ENCODE measurements around the gene SLC9A9. TPM values are rescaled to one million over a fixed set of nuclear protein-coding genes. Genes with fewer than 3 reads are reported as not detected.
A peak's percentile ranks its signal among the peaks of the same experiment; 100 is the strongest.

Gene SLC9A9
- polyA plus RNA-seq, 6 donors from 2014 or later, result 16.9 to 31.5 (median 24.7) TPM

DNA sequence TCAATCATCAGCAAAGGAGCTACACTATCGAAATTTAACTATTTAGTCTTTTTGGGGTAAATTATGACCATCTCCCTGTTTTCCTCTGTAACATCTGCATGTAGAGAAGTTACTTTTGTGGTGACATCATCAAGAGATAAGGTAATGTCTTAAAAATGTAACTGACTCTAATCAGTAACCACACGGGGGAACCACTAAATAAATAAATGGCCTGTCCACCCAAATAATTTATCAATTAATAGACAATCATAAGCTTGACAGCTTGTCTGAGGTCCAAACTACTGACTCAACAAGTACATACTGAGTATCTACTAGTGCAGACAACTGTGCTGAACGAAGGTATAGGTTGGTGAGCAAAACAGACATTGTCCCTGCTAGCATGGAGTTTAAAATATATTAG is 219.3 kb downstream of the SLC9A9 start:
- DNase-seq, result no peak
- Mint-ChIP-seq H3K4me3 (no peak overlapping the region), H3K27me3 (no peaks in the 10 kb centered on the region), H3K9me3 (peaks cover 0 to 2% (median 0%) of the 10 kb centered on the region in 7 donors), H3K36me3 (peaks cover 0 to 3% of the 10 kb centered on the region in 2 donors), H3K4me1 (no peaks in the 10 kb centered on the region), H3K27ac (no peak overlapping the region)
- no peak for ATAC-seq (ENCODE audit: low read depth in 2 of 2)

DNA sequence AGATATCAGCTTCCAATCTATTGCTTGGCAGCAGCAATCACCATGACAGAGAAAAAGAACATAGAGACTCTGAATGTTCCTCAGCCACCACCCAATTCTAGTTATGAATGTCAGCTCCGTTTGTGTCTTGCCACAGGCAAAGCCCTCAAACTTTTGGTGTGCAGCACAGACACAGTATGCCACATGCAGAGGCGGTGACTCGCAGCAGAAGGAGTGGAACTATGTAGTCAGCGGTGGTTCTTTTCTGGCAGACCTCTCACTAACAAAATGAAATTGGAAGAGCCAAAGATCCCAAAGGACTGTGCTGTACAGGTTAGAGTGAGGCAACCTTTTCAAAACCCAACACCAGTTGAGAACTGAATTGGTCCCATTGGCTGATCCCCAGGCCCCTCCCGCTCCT is 220.9 kb downstream of the SLC9A9 start:
- H3K27me3 Mint-ChIP-seq, result no peaks in the 10 kb centered on the region
- no peak for ATAC-seq (ENCODE audit: low read depth in 2 of 2)
- DNase-seq, result no peak
- no peak overlapping the region for H3K4me3 Mint-ChIP-seq
- peaks cover 0 to 6% (median 1%) of the 10 kb centered on the region in 7 donors for H3K9me3 Mint-ChIP-seq
- H3K36me3 Mint-ChIP-seq, result peaks cover 0 to 9% of the 10 kb centered on the region in 2 donors
- H3K4me1 Mint-ChIP-seq, result peaks cover 0 to 8% (median 0%) of the 10 kb centered on the region in 3 donors
- peak overlapping the region in 1 of 6 donors; percentile 52 for H3K27ac Mint-ChIP-seq

DNA sequence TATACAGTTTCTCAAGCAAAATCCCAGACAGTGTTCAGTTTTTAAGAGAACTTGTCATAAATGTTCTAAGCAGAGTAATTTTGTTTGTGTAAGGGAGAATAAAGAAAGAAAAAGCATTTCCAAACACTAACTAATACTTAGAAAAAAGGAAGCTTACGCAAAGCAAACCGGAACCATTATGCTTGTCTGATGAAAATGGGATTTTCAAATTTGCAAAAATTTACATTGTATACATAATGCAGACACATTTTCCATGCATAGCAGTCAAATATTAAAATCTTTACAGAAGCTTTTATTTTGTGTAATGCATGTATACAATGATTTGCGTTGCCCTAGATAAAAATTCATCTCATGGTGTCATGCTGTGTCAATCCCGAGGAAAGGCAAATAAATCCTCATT is 229.0 kb downstream of the SLC9A9 start:
- ATAC-seq (ENCODE audit: low read depth in 2 of 2), result no peak
- no peaks in the 10 kb centered on the region for H3K27me3 Mint-ChIP-seq
- DNase-seq, result no peak
- H3K4me3 Mint-ChIP-seq, result no peak overlapping the region
- H3K9me3 Mint-ChIP-seq, result peaks cover 0 to 8% (median 0%) of the 10 kb centered on the region in 7 donors
- peaks cover 0 to 10% (median 0%) of the 10 kb centered on the region in 3 donors for H3K4me1 Mint-ChIP-seq
- H3K27ac Mint-ChIP-seq, result no peak overlapping the region
- H3K36me3 Mint-ChIP-seq, result peaks cover 13 to 42% of the 10 kb centered on the region in 2 donors

DNA sequence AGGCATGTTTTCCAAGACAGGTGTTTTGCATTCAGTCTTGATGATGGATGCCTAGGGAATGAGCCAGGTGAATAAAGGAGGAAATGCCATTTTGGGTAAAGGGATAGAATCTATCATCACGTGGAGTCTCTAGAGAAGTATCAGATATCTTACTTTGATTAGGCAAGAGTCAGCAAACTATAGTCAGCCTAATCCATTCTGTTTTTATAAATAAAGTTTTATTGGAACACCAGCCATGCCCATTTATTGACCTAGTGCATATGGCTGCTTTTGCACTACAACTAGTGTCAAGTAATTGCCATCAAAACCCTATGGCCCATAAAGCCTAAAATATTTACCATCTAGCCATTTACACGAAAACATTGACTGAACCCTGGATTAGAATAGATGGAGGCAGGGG is 231.2 kb downstream of the SLC9A9 start:
- peaks cover 0 to 5% (median 0%) of the 10 kb centered on the region in 3 donors for H3K4me1 Mint-ChIP-seq
- H3K27me3 Mint-ChIP-seq, result no peaks in the 10 kb centered on the region
- H3K4me3 Mint-ChIP-seq, result no peak overlapping the region
- H3K9me3 Mint-ChIP-seq, result peaks cover 0 to 5% (median 0%) of the 10 kb centered on the region in 7 donors
- DNase-seq, result no peak
- no peak overlapping the region for H3K27ac Mint-ChIP-seq
- ATAC-seq (ENCODE audit: low read depth in 2 of 2), result no peak
- H3K36me3 Mint-ChIP-seq, result peaks cover 22 to 33% of the 10 kb centered on the region in 2 donors

DNA sequence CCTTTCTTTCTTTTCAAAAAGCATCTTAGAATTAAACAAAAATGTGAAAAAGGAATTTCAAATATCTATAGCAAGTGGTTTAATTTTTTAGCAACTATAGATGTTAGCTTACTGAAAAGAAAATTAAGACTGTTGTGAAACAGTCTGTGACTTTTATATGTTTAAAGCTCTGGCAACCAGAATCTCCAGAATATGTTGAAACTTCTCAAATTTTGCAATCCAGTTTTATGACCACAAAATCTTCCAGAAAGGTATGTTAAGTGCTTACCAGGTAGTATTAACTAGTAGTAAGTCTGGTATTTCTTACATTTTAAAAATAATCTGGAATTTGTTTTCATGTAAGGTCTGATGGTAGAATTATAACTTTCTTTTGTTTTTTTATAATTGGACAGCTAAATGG is 235.0 kb downstream of the SLC9A9 start:
- Mint-ChIP-seq H3K4me3 (no peak overlapping the region), H3K27me3 (no peaks in the 10 kb centered on the region), H3K4me1 (peaks cover 0 to 5% (median 0%) of the 10 kb centered on the region in 3 donors), H3K9me3 (peaks cover 0 to 2% (median 0%) of the 10 kb centered on the region in 7 donors), H3K27ac (peak overlapping the region in 1 of 6 donors; percentile 9), H3K36me3 (peaks cover 14 to 16% of the 10 kb centered on the region in 2 donors)
- ATAC-seq (ENCODE audit: low read depth in 2 of 2) (no peak), DNase-seq (no peak)

DNA sequence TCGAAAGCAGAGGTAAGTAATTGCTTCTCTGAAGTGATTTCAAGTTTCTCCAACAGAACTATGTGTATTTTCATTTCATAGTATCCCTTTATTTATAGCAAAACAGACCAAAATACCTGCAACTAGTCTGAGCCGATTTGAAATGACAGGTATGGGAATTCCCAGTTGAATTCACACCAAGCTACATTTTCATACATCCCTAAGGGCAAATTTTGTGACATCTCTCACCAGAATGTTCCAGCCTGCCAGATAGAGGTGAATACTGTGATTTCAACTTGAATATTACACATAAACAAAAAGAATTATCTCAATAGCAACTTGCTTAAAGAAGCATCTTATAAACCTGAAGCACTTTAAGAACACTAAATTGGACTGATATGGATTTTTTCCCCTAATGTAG is 235.7 kb downstream of the SLC9A9 start:
- no peaks in the 10 kb centered on the region for H3K9me3 Mint-ChIP-seq
- H3K36me3 Mint-ChIP-seq, result peaks cover 9% of the 10 kb centered on the region in 2 donors
- no peaks in the 10 kb centered on the region for H3K27me3 Mint-ChIP-seq
- peaks cover 0 to 5% (median 0%) of the 10 kb centered on the region in 3 donors for H3K4me1 Mint-ChIP-seq
- H3K27ac Mint-ChIP-seq, result peak overlapping the region in 1 of 6 donors; percentile 28
- ATAC-seq (ENCODE audit: low read depth in 2 of 2) (no peak), DNase-seq (no peak)
- H3K4me3 Mint-ChIP-seq, result no peak overlapping the region

DNA sequence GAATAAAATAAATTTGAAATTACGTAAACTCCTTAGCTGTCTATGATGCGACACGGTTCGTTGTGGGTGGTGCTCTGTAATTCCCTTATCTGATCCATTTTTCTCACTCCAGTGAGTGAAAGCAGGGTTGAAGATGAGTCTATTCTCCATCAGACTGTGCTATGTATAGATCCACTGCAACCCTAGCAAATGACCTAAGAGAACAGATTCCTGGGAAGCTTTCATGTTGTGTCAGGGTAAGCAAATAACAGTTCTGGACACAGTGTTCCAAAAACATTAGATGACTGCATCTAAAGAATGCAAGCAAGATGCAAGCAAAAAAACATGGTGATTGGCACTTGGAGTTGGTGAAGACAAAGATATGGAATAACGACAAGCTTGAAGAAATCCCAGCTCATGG is 239.3 kb downstream of the SLC9A9 start:
- ATAC-seq (ENCODE audit: low read depth in 2 of 2), result no peak
- H3K4me1 Mint-ChIP-seq, result peaks cover 15 to 23% (median 16%) of the 10 kb centered on the region in 3 donors
- no peak for DNase-seq
- peaks cover 0 to 8% of the 10 kb centered on the region in 2 donors for H3K36me3 Mint-ChIP-seq
- no peaks in the 10 kb centered on the region for H3K9me3 Mint-ChIP-seq
- H3K4me3 Mint-ChIP-seq, result no peak overlapping the region
- H3K27me3 Mint-ChIP-seq, result no peaks in the 10 kb centered on the region
- H3K27ac Mint-ChIP-seq, result no peak overlapping the region

DNA sequence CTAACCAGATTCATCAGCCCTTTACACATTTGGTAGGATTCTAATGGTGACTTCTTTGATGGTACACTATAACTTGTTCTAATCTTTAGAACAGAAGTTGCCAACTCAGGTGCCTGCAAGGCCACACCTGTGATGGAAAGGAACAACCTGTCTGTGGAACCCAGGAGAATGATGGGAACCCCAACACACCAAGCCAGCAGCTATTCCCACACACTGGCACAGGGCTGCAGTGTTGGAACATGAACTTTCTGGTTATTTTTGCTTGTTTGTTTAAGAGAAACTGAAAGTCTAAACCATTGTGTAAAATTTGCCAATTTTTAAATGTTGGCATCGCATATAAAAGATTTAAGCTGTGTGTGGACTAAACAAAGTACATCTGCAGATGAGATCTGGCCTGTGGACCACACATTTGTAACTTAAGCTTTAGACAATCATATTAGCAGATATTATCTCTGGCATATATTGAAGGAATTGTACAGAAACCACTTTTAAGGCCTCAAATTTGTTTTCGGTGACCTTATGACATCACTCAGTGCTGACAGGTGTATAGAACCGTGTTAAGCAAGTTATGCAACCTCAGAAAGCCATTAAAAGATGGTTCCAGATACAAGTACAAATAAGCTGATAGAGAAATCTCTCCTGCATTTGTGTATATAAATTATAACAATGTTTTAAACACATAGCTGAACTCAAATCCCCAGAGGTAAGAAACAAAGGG is 242.9 kb downstream of the SLC9A9 start:
- DNase-seq, result no peak
- peak in 1 of 2 donors; percentile 48 for ATAC-seq (ENCODE audit: low read depth in 2 of 2)

DNA sequence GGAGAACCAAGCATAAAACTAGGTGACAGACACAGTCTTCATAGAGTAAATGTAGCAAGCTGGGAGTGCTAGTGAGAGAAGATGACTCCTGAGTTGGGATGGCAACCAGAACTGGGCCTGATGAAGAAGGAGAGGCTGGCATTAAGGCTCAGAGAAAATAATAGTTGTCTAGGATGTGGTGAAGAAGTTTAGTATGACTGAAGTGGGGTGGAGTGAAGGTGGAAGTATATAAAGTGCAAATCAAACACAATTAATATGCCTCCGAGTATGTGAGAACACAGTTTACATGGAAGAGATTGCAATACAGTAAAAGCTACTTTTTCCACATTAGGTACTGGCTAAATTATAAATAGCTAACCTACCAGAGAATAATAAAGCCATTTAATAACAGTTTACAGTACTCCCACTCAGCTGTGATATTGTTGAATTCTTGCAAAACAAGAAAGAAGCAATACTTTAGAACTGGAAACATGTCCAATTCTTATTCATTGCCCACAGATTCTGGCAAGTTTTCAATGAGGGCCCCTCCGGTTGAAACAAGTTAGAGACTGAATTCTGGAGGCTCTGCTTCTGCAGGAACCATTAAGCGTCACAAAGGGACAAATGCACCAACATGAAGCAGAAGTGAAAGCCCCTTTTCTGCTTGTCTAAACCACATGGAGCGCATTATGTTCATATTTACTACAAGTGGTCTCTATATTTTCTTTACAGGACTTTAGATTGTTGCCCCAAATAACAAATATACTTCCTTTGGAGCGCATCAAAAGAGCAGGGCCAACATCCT is 243.7 kb downstream of the SLC9A9 start:
- Mint-ChIP-seq H3K27ac (peak overlapping the region; percentile 43 to 92 (median 59)), H3K4me3 (peak overlapping the region in 6 of 8 donors; percentile 1 to 69 (median 40))

More for the DNA sequence above, 242.9 kb downstream of the SLC9A9 start:
- Mint-ChIP-seq H3K4me3 (peak overlapping the region in 7 of 8 donors; percentile 9 to 69 (median 49)), H3K9me3 (no peaks in the 10 kb centered on the region), H3K4me1 (peaks cover 29 to 47% (median 31%) of the 10 kb centered on the region in 3 donors), H3K27me3 (no peaks in the 10 kb centered on the region), H3K36me3 (peaks cover 0 to 6% of the 10 kb centered on the region in 2 donors), H3K27ac (peak overlapping the region; percentile 43 to 92 (median 59))

DNA sequence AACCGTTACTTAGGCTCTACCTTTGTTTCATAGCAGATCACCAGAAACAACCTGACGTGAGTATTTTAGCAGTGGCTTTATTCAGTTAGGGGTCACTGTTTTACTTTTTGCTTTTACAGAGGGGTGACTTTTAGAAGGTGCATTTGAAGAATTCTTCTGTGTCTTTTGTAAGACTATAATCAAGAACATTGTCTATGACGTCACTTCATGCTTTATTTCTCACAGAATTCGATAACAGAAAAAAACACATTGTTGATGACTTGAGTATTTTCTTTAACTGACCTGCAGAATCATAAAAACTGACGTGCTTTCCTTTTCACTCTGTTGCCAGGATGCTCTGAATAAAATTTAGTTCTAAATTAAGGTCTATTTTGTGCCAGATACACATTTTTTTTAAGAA is 244.5 kb downstream of the SLC9A9 start:
- Mint-ChIP-seq H3K4me1 (peaks cover 29 to 48% (median 31%) of the 10 kb centered on the region in 3 donors), H3K27me3 (no peaks in the 10 kb centered on the region)
- ATAC-seq (ENCODE audit: low read depth in 2 of 2), result no peak

More for the DNA sequence above, 243.7 kb downstream of the SLC9A9 start:
- peaks cover 29 to 48% (median 31%) of the 10 kb centered on the region in 3 donors for H3K4me1 Mint-ChIP-seq
- peaks cover 0 to 6% of the 10 kb centered on the region in 2 donors for H3K36me3 Mint-ChIP-seq
- ATAC-seq (ENCODE audit: low read depth in 2 of 2), result peak; percentile 93 to 95
- no peaks in the 10 kb centered on the region for H3K27me3 Mint-ChIP-seq
- DNase-seq, result peak; percentile 46
- no peaks in the 10 kb centered on the region for H3K9me3 Mint-ChIP-seq

DNA sequence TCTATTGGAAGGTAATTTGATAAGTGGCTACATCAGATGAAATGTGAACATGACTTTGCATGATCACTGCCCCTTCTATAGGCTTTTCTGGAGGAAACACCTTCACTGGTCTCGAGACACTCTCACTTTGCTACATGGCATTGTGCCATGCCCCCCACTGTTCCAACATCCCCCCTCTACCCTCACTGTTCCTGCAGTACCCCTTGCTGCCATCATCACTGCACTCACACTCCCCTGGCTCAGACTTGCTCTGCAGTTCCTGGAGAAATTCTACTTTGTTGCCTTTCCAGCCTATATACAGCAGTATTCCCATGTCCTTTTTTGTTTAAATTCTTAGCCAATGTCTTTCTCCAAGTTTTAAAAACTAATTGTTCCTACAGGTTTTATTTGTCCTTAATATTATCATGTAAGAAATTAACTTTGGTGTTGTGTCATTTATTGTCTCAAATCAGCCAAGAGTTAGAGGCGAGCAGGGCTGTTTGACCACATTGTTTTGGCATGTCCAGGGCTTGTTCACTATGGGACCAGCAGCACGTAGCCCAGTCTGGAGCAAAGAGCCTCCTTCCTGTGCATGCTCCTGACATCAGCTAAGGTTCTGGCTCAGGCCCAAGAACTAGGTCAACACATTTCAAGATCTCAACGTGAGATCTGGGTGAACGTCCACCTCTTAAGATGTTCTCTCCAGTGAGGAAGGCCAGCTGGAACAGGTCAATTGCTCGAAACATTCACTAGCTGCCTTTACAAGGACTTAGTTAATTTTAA is 246.4 kb downstream of the SLC9A9 start:
- Mint-ChIP-seq H3K9me3 (no peaks in the 10 kb centered on the region), H3K36me3 (peaks cover 0 to 6% of the 10 kb centered on the region in 2 donors), H3K27me3 (no peaks in the 10 kb centered on the region), H3K4me1 (peaks cover 29 to 48% (median 31%) of the 10 kb centered on the region in 3 donors), H3K27ac (peak overlapping the region in 2 of 6 donors; percentile 63 to 75), H3K4me3 (peak overlapping the region in 1 of 8 donors; percentile 29)
- DNase-seq (no peak), ATAC-seq (ENCODE audit: low read depth in 2 of 2) (no peak)

More for the DNA sequence above, 244.5 kb downstream of the SLC9A9 start:
- H3K4me3 Mint-ChIP-seq, result no peak overlapping the region
- no peaks in the 10 kb centered on the region for H3K9me3 Mint-ChIP-seq
- H3K36me3 Mint-ChIP-seq, result peaks cover 0 to 6% of the 10 kb centered on the region in 2 donors
- DNase-seq, result no peak
- peak overlapping the region in 3 of 6 donors; percentile 15 to 61 (median 24) for H3K27ac Mint-ChIP-seq

DNA sequence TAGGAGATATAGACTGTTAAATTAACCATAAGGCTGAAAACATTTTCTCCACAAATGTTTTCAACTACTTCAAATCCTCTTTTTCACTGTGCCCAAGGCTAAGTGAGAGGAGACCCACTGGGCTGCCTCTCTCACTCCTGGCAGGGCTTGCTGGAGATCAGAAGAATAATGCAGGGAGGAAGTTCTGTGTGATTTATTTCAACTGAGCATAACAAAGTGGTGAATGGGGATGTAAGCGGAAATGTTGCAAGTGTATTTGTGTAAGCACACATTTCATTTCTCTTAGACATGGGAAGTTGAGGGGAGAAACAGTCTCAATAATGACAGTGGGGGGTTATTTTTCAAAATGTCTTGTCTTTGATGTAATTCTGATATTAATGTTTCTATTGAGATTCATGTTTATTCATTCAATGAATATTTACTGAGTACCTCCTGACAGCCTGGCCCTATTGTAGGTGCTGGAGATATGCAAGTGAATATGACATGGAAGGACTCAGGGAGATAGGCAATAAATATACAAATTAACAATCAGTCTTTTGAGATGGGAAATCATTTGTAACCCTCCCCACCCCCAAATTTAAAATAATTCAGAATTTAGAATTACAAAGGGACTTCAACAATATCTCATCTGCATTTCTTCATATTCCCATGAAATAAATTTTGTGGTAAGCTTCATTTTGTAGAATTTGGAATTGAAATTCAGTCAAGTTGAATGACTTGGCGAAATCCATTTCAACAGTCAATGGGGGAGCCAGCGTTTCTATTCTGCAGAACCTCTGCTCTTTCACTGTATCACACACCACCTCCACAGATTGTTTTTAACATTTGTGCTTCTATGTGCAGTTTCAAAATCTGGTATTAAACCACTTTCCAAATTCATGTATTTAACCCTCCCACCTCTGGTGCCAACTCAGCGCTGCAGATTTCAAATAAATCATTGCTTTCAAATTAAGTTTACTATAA is 247.2 kb downstream of the SLC9A9 start:
- H3K4me1 Mint-ChIP-seq, result peaks cover 29 to 54% (median 33%) of the 10 kb centered on the region in 3 donors
- peak overlapping the region in 5 of 8 donors; percentile 5 to 84 (median 60) for H3K4me3 Mint-ChIP-seq
- H3K9me3 Mint-ChIP-seq, result no peaks in the 10 kb centered on the region
- ATAC-seq (ENCODE audit: low read depth in 2 of 2) (peak in 1 of 2 donors; percentile 16), DNase-seq (no peak)
- H3K36me3 Mint-ChIP-seq, result peaks cover 0 to 6% of the 10 kb centered on the region in 2 donors
- no peaks in the 10 kb centered on the region for H3K27me3 Mint-ChIP-seq
- H3K27ac Mint-ChIP-seq, result peak overlapping the region in 4 of 6 donors; percentile 20 to 62 (median 28)
